Hepatocyte (in vitro differentiated cells): Measurements from ENCODE around the gene SPATA31E1. TPM values are rescaled to one million over a fixed set of nuclear protein-coding genes. Genes with fewer than 3 reads are reported as not detected.
A peak's percentile ranks its signal among the peaks of the same experiment; 100 is the strongest.

Source experiments
- DNase-seq: peaks from one replicate; pipeline ENCODE4 v3.0.0-alpha.2; 2016; ENCODE audit warnings: low spot score
- H2AFZ ChIP-seq: fragments of 200-600 bp; sonication (generic); 2 replicates; pipeline ENCODE4 v1.6.0; 2016; ENCODE audit warnings: antibody characterized with exemption, mild to moderate bottlenecking
- H3K27ac ChIP-seq: fragments of 200-600 bp; sonication (generic); 2 replicates; pipeline ENCODE4 v1.5.1; 2016; ENCODE audit warnings: mild to moderate bottlenecking
- H3K27me3 ChIP-seq: fragments of 200-600 bp; sonication (generic); 2 replicates; pipeline ENCODE4 v1.6.1; 2016
- H3K36me3 ChIP-seq: fragments of 200-600 bp; sonication (generic); replicated peaks from 2 replicates; pipeline ENCODE4 v1.5.1; 2016; ENCODE audit warnings: low read depth; ENCODE audit not compliant: insufficient read depth
- H3K4me1 ChIP-seq: fragments of 200-600 bp; sonication (generic); 2 replicates; pipeline ENCODE4 v1.5.1; 2016; ENCODE audit warnings: mild to moderate bottlenecking, moderate library complexity; ENCODE audit not compliant: insufficient read depth
- H3K4me2 ChIP-seq: fragments of 200-600 bp; sonication (generic); 2 replicates; pipeline ENCODE4 v1.6.0; 2016
- H3K4me3 ChIP-seq: fragments of 200-600 bp; sonication (generic); 2 replicates; pipeline ENCODE4 v1.5.1; 2016; ENCODE audit warnings: mild to moderate bottlenecking
- H3K79me2 ChIP-seq: fragments of 200-600 bp; sonication (generic); 2 replicates; pipeline ENCODE4 v1.6.0; 2017; ENCODE audit warnings: mild to moderate bottlenecking
- H3K9me2 ChIP-seq: fragments of 200-600 bp; sonication (generic); replicated peaks from 2 replicates; pipeline ENCODE4 v1.6.0; 2017; ENCODE audit warnings: mild to moderate bottlenecking; ENCODE audit not compliant: insufficient read depth
- H3K9me3 ChIP-seq: fragments of 200-600 bp; sonication (generic); 2 replicates; pipeline ENCODE4 v1.5.1; 2016; ENCODE audit warnings: low read depth, mild to moderate bottlenecking
- H4K20me1 ChIP-seq: fragments of 200-600 bp; sonication (generic); 2 replicates; pipeline ENCODE4 v1.6.0; 2016; ENCODE audit warnings: mild to moderate bottlenecking; ENCODE audit not compliant: insufficient read depth, poor library complexity, severe bottlenecking
- CTCF ChIP-seq: fragments of 200-600 bp; sonication (generic); IDR thresholded peaks from 2 replicates; pipeline ENCODE4 v1.5.1; 2016; ENCODE audit warnings: antibody characterized with exemption, mild to moderate bottlenecking; ENCODE audit not compliant: poor library complexity
- EZH2 ChIP-seq: fragments of 200-600 bp; sonication (generic); IDR thresholded peaks from 2 replicates; pipeline ENCODE4 v1.6.1; 2016; ENCODE audit warnings: antibody characterized with exemption, mild to moderate bottlenecking, borderline replicate concordance
- EZH2phosphoT487 ChIP-seq: fragments of 200-600 bp; sonication (generic); IDR thresholded peaks from one replicate; pipeline ENCODE4 v1.6.1; 2018; ENCODE audit warnings: antibody characterized with exemption, mild to moderate bottlenecking, low read depth, moderate library complexity; ENCODE audit not compliant: unreplicated experiment, severe bottlenecking
- WGBS: methylation state at CpG from one replicate; pipeline ENCODE4 v1.1.6; 2016; ENCODE audit warnings: low lambda C conversion rate; ENCODE audit errors: missing lambda C conversion rate; 5-methylcytosine and 5-hydroxymethylcytosine counted together
- polyA plus RNA-seq: library from polyadenylated mRNA; unstranded; fragments of >200 nt; fragmentation: Nextera tagmentation; extraction: Ambion mirVana; gene quantifications from 2 replicates; pipeline ENCODE4 v1.2.1, GENCODE V29; 2016
- total RNA-seq: library from RNA; depleted of rRNA; stranded (reverse); fragments of >200 nt; gene quantifications from 2 replicates; pipeline ENCODE4 v1.2.3, GENCODE V29; 2014

The SPATA31E1 gene
- total and polyA plus RNA-seq, 2 experiments from 2014 or later, result not detected

- Histone ChIP-seq H2AFZ (no peak overlapping the region), H3K9me2 (no peaks in the 10 kb centered on the region), H3K27ac (no peak overlapping the region), H3K4me1 (peaks cover 8% of the 10 kb centered on the region), H3K36me3 (no peaks in the 10 kb centered on the region), H3K27me3 (no peaks in the 10 kb centered on the region), H3K79me2 (no peaks in the 10 kb centered on the region), H3K4me3 (no peak overlapping the region), H4K20me1 (no peaks in the 10 kb centered on the region), H3K9me3 (no peaks in the 10 kb centered on the region), H3K4me2 (no peak overlapping the region)
- WGBS, result 83% methylated on average over 4 of the region's 6 CpGs
- DNase-seq, result no peak
- TF ChIP-seq EZH2phosphoT487 (no peak), EZH2 (no peak), CTCF (no peak)
Observed at GRCh38 chr9:87880683-87881082, 2.0 kb upstream of the SPATA31E1 start.

- Histone ChIP-seq H3K4me2 (no peak overlapping the region), H3K4me1 (no peaks in the 10 kb centered on the region), H3K27me3 (no peaks in the 10 kb centered on the region), H3K79me2 (no peaks in the 10 kb centered on the region), H3K9me2 (no peaks in the 10 kb centered on the region), H4K20me1 (no peaks in the 10 kb centered on the region), H3K36me3 (no peaks in the 10 kb centered on the region), H3K4me3 (no peak overlapping the region), H3K27ac (no peak overlapping the region), H2AFZ (no peak overlapping the region), H3K9me3 (no peaks in the 10 kb centered on the region)
- TF ChIP-seq EZH2 (no peak), CTCF (no peak), EZH2phosphoT487 (no peak)
- DNase-seq, result no peak
- WGBS, result 89% methylated on average over 6 of the region's 6 CpGs
Observed at GRCh38 chr9:87883274-87883673, 597 bp downstream of the SPATA31E1 start.

- Histone ChIP-seq H3K4me2 (no peak overlapping the region), H3K9me2 (no peaks in the 10 kb centered on the region), H3K27ac (no peak overlapping the region), H3K79me2 (no peaks in the 10 kb centered on the region), H3K36me3 (no peaks in the 10 kb centered on the region), H3K9me3 (no peaks in the 10 kb centered on the region), H3K27me3 (no peaks in the 10 kb centered on the region), H3K4me1 (no peaks in the 10 kb centered on the region), H2AFZ (no peak overlapping the region), H3K4me3 (no peak overlapping the region), H4K20me1 (no peaks in the 10 kb centered on the region)
- TF ChIP-seq EZH2phosphoT487 (no peak), CTCF (peak; percentile 19), EZH2 (no peak)
- WGBS, result 70% methylated on average over 8 of the region's 8 CpGs
- no peak for DNase-seq
Observed at GRCh38 chr9:87883990-87884389, 1.3 kb downstream of the SPATA31E1 start.
